ENCODE measurements around the gene SLC8B1.

The SLC8B1 gene

DNA sequence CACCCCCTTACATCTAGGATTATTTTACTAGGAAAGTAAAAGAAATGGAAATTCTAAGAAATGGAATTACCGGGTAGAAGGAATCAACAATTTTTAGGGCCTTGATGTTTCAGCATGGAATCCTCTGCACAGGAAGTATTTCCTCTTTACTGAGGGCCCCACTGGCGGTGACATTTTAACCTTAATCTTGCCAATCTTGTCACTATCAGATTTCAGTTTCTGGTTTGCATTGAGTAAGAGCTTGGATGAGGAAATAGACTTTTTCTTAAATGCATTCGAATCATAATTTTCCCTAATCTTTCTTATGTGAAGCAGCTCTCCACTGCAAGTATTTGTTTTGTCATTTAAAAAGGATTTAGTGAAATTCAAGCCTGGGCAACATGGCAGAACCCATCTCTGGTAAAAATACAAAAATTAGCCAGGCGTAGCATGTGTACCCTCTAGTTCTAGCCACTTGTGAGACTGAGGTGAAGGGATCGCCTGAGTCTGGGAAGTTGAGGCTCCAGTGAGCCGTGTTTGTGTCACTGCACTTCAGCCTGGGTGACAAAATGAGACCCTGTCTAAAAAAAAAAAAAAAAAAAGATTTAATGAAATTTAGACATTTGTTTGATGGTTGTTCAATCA is 73.0 kb downstream of the SLC8B1 start:
- no peak overlapping the region for H3K4me3 ChIP-seq (ENCODE audit: low read depth in 1 of 2, low read length in 2 of 2)
- no peaks in the 10 kb centered on the region for H3K27me3 ChIP-seq (ENCODE audit: control insufficient read depth in 1 of 2, insufficient read depth in 2 of 2, low read length in 2 of 2)
- peaks cover 18% of the 10 kb centered on the region for H3K4me1 ChIP-seq (ENCODE audit: insufficient read depth, low read length)
- H3K36me3 ChIP-seq (ENCODE audit: insufficient read depth, low read length), result peaks cover 14% of the 10 kb centered on the region
- no peak overlapping the region for H3K27ac ChIP-seq (ENCODE audit: low read depth, low read length)
- no peaks in the 10 kb centered on the region for H3K9me3 ChIP-seq (ENCODE audit: low read length)
- H3K9ac ChIP-seq (ENCODE audit: low read length), result no peak overlapping the region

DNA sequence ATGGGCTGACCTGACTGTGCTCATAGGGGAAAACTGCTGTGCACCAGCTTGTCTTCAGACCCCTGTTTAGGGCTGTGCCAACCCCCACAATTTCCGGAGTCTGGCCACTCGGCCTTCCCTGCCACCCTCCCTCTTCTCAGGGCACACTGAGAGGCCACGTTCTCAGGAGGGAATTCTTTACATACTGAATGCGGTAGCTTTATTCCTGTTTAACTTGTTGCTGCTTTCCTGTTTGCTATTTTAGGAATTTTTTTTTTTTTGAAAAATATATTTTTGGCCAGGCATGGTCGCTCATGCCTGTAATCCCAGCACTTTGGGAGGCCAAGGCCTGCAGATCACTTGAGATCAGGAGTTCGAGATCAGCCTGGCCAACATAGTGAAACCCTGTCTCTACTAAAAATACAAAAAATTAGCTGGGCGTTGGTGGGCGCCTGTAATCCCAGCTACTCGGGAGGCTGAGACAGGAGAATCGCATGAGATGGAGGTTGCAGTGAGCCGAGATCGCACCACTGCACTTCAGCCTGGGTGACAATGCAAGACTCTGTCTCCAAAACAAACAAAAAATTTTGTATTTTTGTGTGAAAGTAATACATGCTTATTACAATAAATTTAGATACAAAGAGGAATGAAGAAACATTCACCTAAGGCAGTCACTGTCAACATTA is 74.1 kb downstream of the SLC8B1 start:
- Histone ChIP-seq H3K9ac (ENCODE audit: low read length) (no peak overlapping the region), H3K27ac (ENCODE audit: low read depth, low read length) (no peak overlapping the region), H3K4me1 (ENCODE audit: insufficient read depth, low read length) (peaks cover 18% of the 10 kb centered on the region), H3K27me3 (ENCODE audit: control insufficient read depth in 1 of 2, insufficient read depth in 2 of 2, low read length in 2 of 2) (no peaks in the 10 kb centered on the region), H3K4me3 (ENCODE audit: low read depth in 1 of 2, low read length in 2 of 2) (no peak overlapping the region), H3K36me3 (ENCODE audit: insufficient read depth, low read length) (peaks cover 6% of the 10 kb centered on the region), H3K9me3 (ENCODE audit: low read length) (no peaks in the 10 kb centered on the region)

DNA sequence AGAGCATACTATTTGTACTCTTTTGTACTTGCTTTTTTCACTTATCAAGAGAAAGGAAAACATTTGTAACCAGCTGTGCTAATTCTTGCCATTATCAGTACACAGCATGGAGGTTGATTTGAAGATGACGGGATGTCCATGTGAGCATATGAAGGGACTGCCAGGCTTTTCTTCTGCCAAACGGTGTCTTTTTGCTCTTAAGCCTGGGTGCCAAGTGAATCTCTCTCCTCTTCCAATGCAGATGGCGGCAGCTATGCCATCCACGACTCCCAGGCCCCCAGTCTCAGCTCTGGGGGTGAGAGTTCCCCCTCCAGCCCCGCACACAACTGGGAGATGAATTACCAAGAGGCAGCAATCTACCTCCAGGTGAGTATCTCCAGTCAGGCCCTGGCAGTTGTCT is 74.8 kb downstream of the SLC8B1 start:
- no peaks in the 10 kb centered on the region for H3K27me3 ChIP-seq (ENCODE audit: control insufficient read depth in 1 of 2, insufficient read depth in 2 of 2, low read length in 2 of 2)
- no peak overlapping the region for H3K27ac ChIP-seq (ENCODE audit: low read depth, low read length)
- no peaks in the 10 kb centered on the region for H3K9me3 ChIP-seq (ENCODE audit: low read length)
- no peak overlapping the region for H3K9ac ChIP-seq (ENCODE audit: low read length)
- H3K4me3 ChIP-seq (ENCODE audit: low read depth in 1 of 2, low read length in 2 of 2), result no peak overlapping the region
- H3K4me1 ChIP-seq (ENCODE audit: insufficient read depth, low read length), result peaks cover 18% of the 10 kb centered on the region
- peaks cover 6% of the 10 kb centered on the region for H3K36me3 ChIP-seq (ENCODE audit: insufficient read depth, low read length)

DNA sequence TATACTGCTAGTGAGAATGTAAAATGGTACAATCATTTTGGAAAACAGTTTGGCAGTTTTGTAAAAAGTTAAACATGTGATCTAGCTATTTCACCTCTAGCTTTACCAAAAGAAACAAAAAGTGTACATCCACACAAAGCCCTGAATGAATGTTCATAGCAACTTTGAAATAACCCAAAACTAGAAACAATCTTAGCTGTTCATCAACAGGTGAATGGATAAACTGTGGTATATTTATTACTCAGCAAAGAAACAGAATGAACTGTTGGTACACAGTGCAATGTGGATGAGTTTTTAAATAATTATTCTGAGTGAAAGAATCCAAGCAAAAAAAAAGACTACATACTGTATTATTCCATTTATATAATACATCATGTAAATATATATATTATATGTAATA is 77.3 kb downstream of the SLC8B1 start:
- no peak overlapping the region for H3K9ac ChIP-seq (ENCODE audit: low read length)
- H3K36me3 ChIP-seq (ENCODE audit: insufficient read depth, low read length), result no peaks in the 10 kb centered on the region
- no peaks in the 10 kb centered on the region for H3K27me3 ChIP-seq (ENCODE audit: control insufficient read depth in 1 of 2, insufficient read depth in 2 of 2, low read length in 2 of 2)
- H3K9me3 ChIP-seq (ENCODE audit: low read length), result peaks cover 7% of the 10 kb centered on the region
- peaks cover 16% of the 10 kb centered on the region for H3K4me1 ChIP-seq (ENCODE audit: insufficient read depth, low read length)
- H3K4me3 ChIP-seq (ENCODE audit: low read depth in 1 of 2, low read length in 2 of 2), result no peak overlapping the region
- no peak overlapping the region for H3K27ac ChIP-seq (ENCODE audit: low read depth, low read length)

DNA sequence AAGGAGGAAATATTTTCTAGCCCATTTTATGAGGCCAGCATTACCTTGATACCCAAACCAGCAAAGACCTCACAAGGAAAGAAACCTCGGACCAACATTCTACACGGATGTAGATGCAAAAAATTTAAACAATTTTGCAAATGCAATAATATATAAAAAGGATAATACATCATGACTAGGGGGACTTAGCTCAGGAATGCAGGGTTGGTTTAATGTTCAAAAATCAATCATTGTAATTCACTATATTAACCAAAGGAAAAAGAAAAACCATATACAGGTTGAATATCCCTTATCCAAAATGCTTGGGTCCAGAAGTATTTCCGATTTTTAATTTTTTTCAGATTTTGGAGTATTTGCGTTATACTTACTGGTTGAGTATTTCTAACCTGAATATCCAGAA is 80.6 kb downstream of the SLC8B1 start:
- Histone ChIP-seq H3K4me1 (ENCODE audit: insufficient read depth, low read length) (peaks cover 8% of the 10 kb centered on the region), H3K4me3 (ENCODE audit: low read depth in 1 of 2, low read length in 2 of 2) (no peak overlapping the region), H3K27me3 (ENCODE audit: control insufficient read depth in 1 of 2, insufficient read depth in 2 of 2, low read length in 2 of 2) (no peaks in the 10 kb centered on the region), H3K9ac (ENCODE audit: low read length) (no peak overlapping the region), H3K9me3 (ENCODE audit: low read length) (peaks cover 7% of the 10 kb centered on the region), H3K36me3 (ENCODE audit: insufficient read depth, low read length) (peaks cover 7% of the 10 kb centered on the region), H3K27ac (ENCODE audit: low read depth, low read length) (no peak overlapping the region)

DNA sequence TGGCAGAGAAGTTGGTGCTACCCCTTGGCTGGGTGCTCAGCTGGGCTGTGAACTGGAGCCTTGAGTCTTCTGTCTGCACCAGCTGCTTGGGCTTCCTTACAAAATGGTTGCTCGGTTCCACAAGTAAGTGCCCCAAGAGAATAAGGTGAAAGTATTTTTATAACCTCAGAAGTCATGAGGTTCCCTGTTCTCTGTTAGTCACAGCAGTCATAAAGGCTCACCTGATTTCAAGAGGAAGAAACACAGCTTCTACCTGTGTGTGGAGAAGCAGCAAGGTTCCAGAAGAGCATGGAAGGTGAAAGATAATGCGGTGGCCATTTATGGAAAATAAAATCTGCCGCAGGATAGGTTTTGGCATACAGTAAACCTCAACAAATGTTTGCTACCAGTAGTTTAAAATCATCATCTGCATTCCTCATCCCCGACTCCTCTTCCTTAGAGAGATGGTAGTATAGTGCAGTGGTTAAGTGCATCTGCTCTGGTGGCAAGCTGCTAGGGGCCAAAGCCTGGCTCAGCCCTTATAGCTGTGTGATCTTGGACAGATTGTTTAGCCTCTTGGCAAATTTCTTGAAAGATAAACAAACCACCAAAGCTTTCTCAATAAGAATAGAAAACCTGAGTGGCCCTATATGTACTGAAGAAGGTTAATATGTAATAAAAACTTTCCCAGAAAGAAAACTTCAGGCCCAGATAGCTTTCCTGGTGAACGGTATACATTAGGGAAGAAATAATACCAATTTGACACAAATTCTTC is 81.2 kb downstream of the SLC8B1 start:
- no peak overlapping the region for H3K9ac ChIP-seq (ENCODE audit: low read length)
- peaks cover 7% of the 10 kb centered on the region for H3K9me3 ChIP-seq (ENCODE audit: low read length)
- H3K36me3 ChIP-seq (ENCODE audit: insufficient read depth, low read length), result peaks cover 7% of the 10 kb centered on the region
- H3K4me3 ChIP-seq (ENCODE audit: low read depth in 1 of 2, low read length in 2 of 2), result no peak overlapping the region
- peaks cover 4% of the 10 kb centered on the region for H3K4me1 ChIP-seq (ENCODE audit: insufficient read depth, low read length)
- no peaks in the 10 kb centered on the region for H3K27me3 ChIP-seq (ENCODE audit: control insufficient read depth in 1 of 2, insufficient read depth in 2 of 2, low read length in 2 of 2)
- no peak overlapping the region for H3K27ac ChIP-seq (ENCODE audit: low read depth, low read length)

DNA sequence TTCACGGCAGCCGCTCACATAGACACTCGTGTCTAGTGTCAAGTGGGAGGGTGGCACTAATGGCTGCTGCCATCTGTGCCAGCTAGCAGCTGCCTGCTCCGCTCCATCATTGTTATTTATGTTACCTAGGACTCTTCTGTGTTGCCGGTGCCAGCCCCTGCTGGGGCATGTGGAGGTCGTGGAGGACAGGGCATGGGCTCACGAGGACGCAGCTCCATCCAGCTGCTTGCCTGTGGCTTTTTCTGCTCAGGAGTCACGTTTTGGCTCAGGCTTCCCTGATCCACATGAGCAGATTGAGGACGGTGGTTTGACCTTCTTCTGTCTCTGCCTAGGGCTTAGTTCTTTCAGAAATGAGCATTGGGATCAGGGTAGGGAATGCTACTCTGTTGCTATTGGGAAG is 82.4 kb downstream of the SLC8B1 start:
- Histone ChIP-seq H3K4me1 (ENCODE audit: insufficient read depth, low read length) (no peaks in the 10 kb centered on the region), H3K27ac (ENCODE audit: low read depth, low read length) (no peak overlapping the region), H3K4me3 (ENCODE audit: low read depth in 1 of 2, low read length in 2 of 2) (no peak overlapping the region), H3K27me3 (ENCODE audit: control insufficient read depth in 1 of 2, insufficient read depth in 2 of 2, low read length in 2 of 2) (no peaks in the 10 kb centered on the region), H3K36me3 (ENCODE audit: insufficient read depth, low read length) (peaks cover 16% of the 10 kb centered on the region), H3K9ac (ENCODE audit: low read length) (no peak overlapping the region), H3K9me3 (ENCODE audit: low read length) (peaks cover 7% of the 10 kb centered on the region)

DNA sequence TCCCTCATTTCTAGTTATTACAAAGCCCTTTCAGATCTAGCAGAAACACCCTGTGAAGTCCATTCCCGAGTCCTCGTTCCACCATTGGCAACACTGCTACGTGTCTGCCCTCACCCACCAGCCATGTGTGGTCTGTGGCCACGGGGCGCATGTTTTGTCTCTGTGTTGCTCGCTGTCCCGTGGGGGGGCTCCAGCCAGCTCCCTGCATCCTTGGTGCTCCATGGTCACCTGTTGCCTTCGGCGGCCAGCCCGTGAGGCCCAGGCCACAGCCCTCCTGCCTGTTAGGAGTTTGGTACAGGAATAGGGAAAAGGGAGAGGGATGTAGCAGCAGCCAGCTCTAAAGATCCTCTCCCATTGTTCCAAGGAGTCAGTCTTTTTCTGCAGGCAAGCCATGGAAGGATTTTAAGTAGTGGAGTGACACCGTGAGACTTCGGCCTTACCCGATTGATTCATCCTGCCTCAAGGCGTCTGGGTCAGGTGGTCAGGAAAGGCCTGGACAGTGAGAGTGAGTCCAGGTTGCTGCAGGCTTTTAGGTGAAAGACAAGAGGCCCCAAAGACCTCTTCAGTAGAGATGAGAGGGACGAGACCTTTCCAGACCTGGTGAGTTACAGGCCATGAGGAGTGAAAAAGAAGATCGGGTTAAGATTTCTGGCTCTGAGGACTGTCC is 83.4 kb downstream of the SLC8B1 start:
- H3K36me3 ChIP-seq (ENCODE audit: insufficient read depth, low read length), result peaks cover 16% of the 10 kb centered on the region
- H3K27ac ChIP-seq (ENCODE audit: low read depth, low read length), result no peak overlapping the region
- no peak overlapping the region for H3K4me3 ChIP-seq (ENCODE audit: low read depth in 1 of 2, low read length in 2 of 2)
- no peaks in the 10 kb centered on the region for H3K27me3 ChIP-seq (ENCODE audit: control insufficient read depth in 1 of 2, insufficient read depth in 2 of 2, low read length in 2 of 2)
- peaks cover 7% of the 10 kb centered on the region for H3K9me3 ChIP-seq (ENCODE audit: low read length)
- peaks cover 8% of the 10 kb centered on the region for H3K4me1 ChIP-seq (ENCODE audit: insufficient read depth, low read length)
- H3K9ac ChIP-seq (ENCODE audit: low read length), result no peak overlapping the region

DNA sequence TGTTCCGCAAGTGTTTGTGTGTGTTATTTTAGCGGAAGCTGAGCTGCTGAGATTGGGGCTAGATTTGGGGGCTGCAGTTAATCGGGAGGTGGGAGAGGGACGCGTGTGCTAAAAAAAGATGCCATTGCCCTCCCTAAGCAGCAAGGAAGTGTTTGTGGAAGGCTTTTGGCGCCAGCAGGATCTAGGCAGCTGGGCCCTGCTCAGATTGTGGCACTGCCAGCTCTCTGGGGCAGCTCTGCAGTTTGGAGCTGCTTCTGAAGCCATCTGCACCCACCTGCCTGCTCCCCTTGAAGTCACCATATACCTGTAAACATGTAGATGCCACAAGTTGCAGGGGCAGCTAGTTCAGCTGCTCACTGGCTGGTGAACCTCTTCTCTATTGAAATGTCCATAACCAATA is 84.9 kb downstream of the SLC8B1 start:
- peaks cover 7% of the 10 kb centered on the region for H3K9me3 ChIP-seq (ENCODE audit: low read length)
- H3K4me1 ChIP-seq (ENCODE audit: insufficient read depth, low read length), result peaks cover 20% of the 10 kb centered on the region
- H3K27ac ChIP-seq (ENCODE audit: low read depth, low read length), result no peak overlapping the region
- peaks cover 16% of the 10 kb centered on the region for H3K36me3 ChIP-seq (ENCODE audit: insufficient read depth, low read length)
- H3K27me3 ChIP-seq (ENCODE audit: control insufficient read depth in 1 of 2, insufficient read depth in 2 of 2, low read length in 2 of 2), result no peaks in the 10 kb centered on the region
- H3K4me3 ChIP-seq (ENCODE audit: low read depth in 1 of 2, low read length in 2 of 2), result no peak overlapping the region
- H3K9ac ChIP-seq (ENCODE audit: low read length), result no peak overlapping the region

DNA sequence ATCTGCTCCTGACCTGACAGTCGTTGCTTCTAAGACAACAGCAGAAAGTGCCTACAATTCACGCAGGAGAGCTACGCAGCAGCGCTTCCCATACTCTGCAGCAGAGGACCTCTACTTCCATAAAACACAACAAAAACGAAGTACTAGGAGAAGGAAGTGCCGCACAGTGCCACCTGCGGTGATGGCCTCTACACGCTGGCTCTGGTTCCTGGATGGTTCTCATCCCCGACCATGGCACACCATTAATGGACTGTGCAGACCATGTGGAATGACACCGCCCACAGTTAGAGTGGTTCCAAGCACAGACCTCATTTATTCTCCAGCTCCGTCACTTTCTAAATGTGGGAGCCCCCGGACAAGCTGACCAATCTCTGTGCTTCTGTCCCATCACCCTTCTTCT is 85.4 kb downstream of the SLC8B1 start:
- Histone ChIP-seq H3K27ac (ENCODE audit: low read depth, low read length) (no peak overlapping the region), H3K4me3 (ENCODE audit: low read depth in 1 of 2, low read length in 2 of 2) (no peak overlapping the region), H3K27me3 (ENCODE audit: control insufficient read depth in 1 of 2, insufficient read depth in 2 of 2, low read length in 2 of 2) (no peaks in the 10 kb centered on the region), H3K9ac (ENCODE audit: low read length) (no peak overlapping the region), H3K4me1 (ENCODE audit: insufficient read depth, low read length) (peaks cover 25% of the 10 kb centered on the region), H3K36me3 (ENCODE audit: insufficient read depth, low read length) (peaks cover 16% of the 10 kb centered on the region), H3K9me3 (ENCODE audit: low read length) (peaks cover 7% of the 10 kb centered on the region)

DNA sequence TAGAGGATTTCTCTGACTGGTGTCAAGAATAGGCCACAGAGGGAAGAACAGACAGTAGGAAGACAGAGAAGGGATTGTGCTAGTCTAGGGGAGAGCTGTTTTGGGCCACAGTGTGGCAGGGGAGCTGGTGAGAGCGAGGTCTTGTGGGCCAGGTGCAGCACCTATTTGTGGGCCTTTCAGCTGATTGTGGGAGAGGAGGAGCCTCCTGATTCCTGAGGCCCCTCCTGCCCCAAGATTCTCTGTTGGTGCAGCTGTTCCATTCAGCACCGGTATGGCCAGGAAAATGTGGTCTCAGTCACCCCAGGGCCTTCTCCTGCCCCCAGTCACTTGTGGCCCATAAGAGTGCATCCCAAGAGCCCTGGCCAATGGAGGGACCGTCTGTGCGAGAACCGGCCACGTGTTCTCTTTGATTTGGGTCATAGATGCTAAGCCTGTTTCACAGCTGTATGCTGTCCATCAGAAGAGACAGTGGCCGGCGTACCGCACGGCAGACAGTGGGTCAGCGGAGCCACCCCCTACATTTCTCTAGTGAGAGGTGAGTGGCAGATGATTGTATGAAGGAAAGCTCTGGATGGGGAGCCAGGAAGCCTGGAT is 86.0 kb downstream of the SLC8B1 start:
- Histone ChIP-seq H3K9me3 (ENCODE audit: low read length) (peaks cover 7% of the 10 kb centered on the region), H3K36me3 (ENCODE audit: insufficient read depth, low read length) (peaks cover 16% of the 10 kb centered on the region), H3K4me3 (ENCODE audit: low read depth in 1 of 2, low read length in 2 of 2) (no peak overlapping the region), H3K27ac (ENCODE audit: low read depth, low read length) (no peak overlapping the region), H3K9ac (ENCODE audit: low read length) (no peak overlapping the region), H3K27me3 (ENCODE audit: control insufficient read depth in 1 of 2, insufficient read depth in 2 of 2, low read length in 2 of 2) (no peaks in the 10 kb centered on the region), H3K4me1 (ENCODE audit: insufficient read depth, low read length) (peaks cover 31% of the 10 kb centered on the region)

Measured in muscle layer of colon (tissue), 2 donors.